MM.1S (cell line): ENCODE data around the gene UST.

Experiments used
- DNase-seq: peaks from one replicate; pipeline ENCODE4 v3.0.0-alpha.2; 2015
- H2AFZ ChIP-seq: fragments of 300-600 bp; sonication (generic); 2 replicates; pipeline ENCODE4 v1.6.0; 2016; ENCODE audit warnings: antibody characterized with exemption, low read length
- H3F3A ChIP-seq: fragments of 300-600 bp; sonication (generic); 2 replicates; pipeline ENCODE4 v1.6.1; 2016; ENCODE audit warnings: mild to moderate bottlenecking, antibody characterized with exemption, low read length, moderate library complexity, mixed read lengths; ENCODE audit not compliant: insufficient read depth
- H3K27ac ChIP-seq: fragments of 300-600 bp; sonication (generic); 2 replicates; pipeline ENCODE4 v1.5.1; 2016; ENCODE audit warnings: mild to moderate bottlenecking, low read length
- H3K27me3 ChIP-seq: fragments of 300-600 bp; sonication (generic); replicated peaks from 2 replicates; pipeline ENCODE4 v1.6.0; 2016; ENCODE audit warnings: low read length; ENCODE audit not compliant: insufficient read depth
- H3K36me3 ChIP-seq: fragments of 300-600 bp; sonication (generic); replicated peaks from 2 replicates; pipeline ENCODE4 v1.6.1; 2016; ENCODE audit warnings: mild to moderate bottlenecking, low read length, mixed read lengths; ENCODE audit not compliant: insufficient read depth
- H3K4me1 ChIP-seq: fragments of 300-600 bp; sonication (generic); 2 replicates; pipeline ENCODE4 v1.6.1; 2016; ENCODE audit warnings: low read length, mixed read lengths
- H3K4me2 ChIP-seq: fragments of 300-600 bp; sonication (generic); 2 replicates; pipeline ENCODE4 v1.6.0; 2016; ENCODE audit warnings: low read depth, low read length
- H3K4me3 ChIP-seq: fragments of 300-600 bp; sonication (generic); 2 replicates; pipeline ENCODE4 v1.5.1; 2016; ENCODE audit warnings: low read length, mixed read lengths
- H3K79me2 ChIP-seq: fragments of 300-600 bp; sonication (generic); 2 replicates; pipeline ENCODE4 v1.6.1; 2016; ENCODE audit warnings: mixed run types, low read length, mixed read lengths
- H3K9ac ChIP-seq: fragments of 300-600 bp; sonication (generic); 2 replicates; pipeline ENCODE4 v1.6.1; 2016; ENCODE audit warnings: low read length, mixed read lengths
- H3K9me2 ChIP-seq: fragments of 300-600 bp; sonication (generic); replicated peaks from 2 replicates; pipeline ENCODE4 v1.6.1; 2016; ENCODE audit warnings: mild to moderate bottlenecking, low read length, mixed read lengths; ENCODE audit not compliant: insufficient read depth
- H3K9me3 ChIP-seq: fragments of 300-600 bp; sonication (generic); replicated peaks from 2 replicates; pipeline ENCODE4 v1.6.1; 2016; ENCODE audit warnings: mild to moderate bottlenecking, low read length, mixed read lengths; ENCODE audit not compliant: insufficient read depth
- H4K20me1 ChIP-seq: fragments of 300-600 bp; sonication (generic); 2 replicates; pipeline ENCODE4 v1.6.1; 2016; ENCODE audit warnings: mild to moderate bottlenecking, low read length, moderate library complexity, mixed read lengths; ENCODE audit not compliant: insufficient read depth
- EZH2 ChIP-seq: fragments of 300-600 bp; sonication (generic); optimal IDR thresholded peaks from 2 replicates; pipeline ENCODE3; 2017; ENCODE audit warnings: low read depth, mild to moderate bottlenecking, antibody characterized with exemption, low read length, mixed read lengths
- EZH2phosphoT487 ChIP-seq: fragments of 300-600 bp; sonication (generic); IDR thresholded peaks from 2 replicates; pipeline ENCODE4 v1.6.1; 2018; ENCODE audit warnings: antibody characterized with exemption, low read length
- TF ChIP-seq, protein P1 (sequence below): fragments of 300-600 bp; sonication (generic); IDR thresholded peaks from 2 replicates; pipeline ENCODE4 v1.5.1; 2016; ENCODE audit warnings: antibody characterized with exemption, low read length, mixed read lengths

UST gene

GRCh38 chr6:148770408-148771211, 23.8 kb downstream of the UST start:
- Histone ChIP-seq H3K4me1 (no peaks in the 10 kb centered on the region), H2AFZ (no peak overlapping the region), H3K9me3 (no peaks in the 10 kb centered on the region), H4K20me1 (no peaks in the 10 kb centered on the region), H3K9me2 (no peaks in the 10 kb centered on the region), H3K27ac (no peak overlapping the region), H3K4me3 (no peak overlapping the region), H3K27me3 (no peaks in the 10 kb centered on the region), H3K79me2 (no peaks in the 10 kb centered on the region), H3K36me3 (no peaks in the 10 kb centered on the region), H3K4me2 (no peak overlapping the region), H3F3A (no peaks in the 10 kb centered on the region), H3K9ac (no peak overlapping the region)
- TF ChIP-seq EZH2phosphoT487 (no peak), EZH2 (no peak)
- TF ChIP-seq, protein P1, sequence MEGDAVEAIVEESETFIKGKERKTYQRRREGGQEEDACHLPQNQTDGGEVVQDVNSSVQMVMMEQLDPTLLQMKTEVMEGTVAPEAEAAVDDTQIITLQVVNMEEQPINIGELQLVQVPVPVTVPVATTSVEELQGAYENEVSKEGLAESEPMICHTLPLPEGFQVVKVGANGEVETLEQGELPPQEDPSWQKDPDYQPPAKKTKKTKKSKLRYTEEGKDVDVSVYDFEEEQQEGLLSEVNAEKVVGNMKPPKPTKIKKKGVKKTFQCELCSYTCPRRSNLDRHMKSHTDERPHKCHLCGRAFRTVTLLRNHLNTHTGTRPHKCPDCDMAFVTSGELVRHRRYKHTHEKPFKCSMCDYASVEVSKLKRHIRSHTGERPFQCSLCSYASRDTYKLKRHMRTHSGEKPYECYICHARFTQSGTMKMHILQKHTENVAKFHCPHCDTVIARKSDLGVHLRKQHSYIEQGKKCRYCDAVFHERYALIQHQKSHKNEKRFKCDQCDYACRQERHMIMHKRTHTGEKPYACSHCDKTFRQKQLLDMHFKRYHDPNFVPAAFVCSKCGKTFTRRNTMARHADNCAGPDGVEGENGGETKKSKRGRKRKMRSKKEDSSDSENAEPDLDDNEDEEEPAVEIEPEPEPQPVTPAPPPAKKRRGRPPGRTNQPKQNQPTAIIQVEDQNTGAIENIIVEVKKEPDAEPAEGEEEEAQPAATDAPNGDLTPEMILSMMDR: no peak
- no peak for DNase-seq

GRCh38 chr6:148771212-148771601, 24.4 kb downstream of the UST start:
- Histone ChIP-seq H4K20me1 (no peaks in the 10 kb centered on the region), H3K79me2 (no peaks in the 10 kb centered on the region), H3K4me2 (no peak overlapping the region), H3K4me1 (no peaks in the 10 kb centered on the region), H3K4me3 (no peak overlapping the region), H3K9me2 (no peaks in the 10 kb centered on the region), H3K36me3 (no peaks in the 10 kb centered on the region), H3F3A (no peaks in the 10 kb centered on the region), H2AFZ (no peak overlapping the region), H3K27me3 (no peaks in the 10 kb centered on the region), H3K27ac (no peak overlapping the region), H3K9me3 (no peaks in the 10 kb centered on the region), H3K9ac (no peak overlapping the region)
- no peak for DNase-seq
- TF ChIP-seq, protein P1: no peak
- TF ChIP-seq EZH2 (no peak), EZH2phosphoT487 (no peak)

DNA sequence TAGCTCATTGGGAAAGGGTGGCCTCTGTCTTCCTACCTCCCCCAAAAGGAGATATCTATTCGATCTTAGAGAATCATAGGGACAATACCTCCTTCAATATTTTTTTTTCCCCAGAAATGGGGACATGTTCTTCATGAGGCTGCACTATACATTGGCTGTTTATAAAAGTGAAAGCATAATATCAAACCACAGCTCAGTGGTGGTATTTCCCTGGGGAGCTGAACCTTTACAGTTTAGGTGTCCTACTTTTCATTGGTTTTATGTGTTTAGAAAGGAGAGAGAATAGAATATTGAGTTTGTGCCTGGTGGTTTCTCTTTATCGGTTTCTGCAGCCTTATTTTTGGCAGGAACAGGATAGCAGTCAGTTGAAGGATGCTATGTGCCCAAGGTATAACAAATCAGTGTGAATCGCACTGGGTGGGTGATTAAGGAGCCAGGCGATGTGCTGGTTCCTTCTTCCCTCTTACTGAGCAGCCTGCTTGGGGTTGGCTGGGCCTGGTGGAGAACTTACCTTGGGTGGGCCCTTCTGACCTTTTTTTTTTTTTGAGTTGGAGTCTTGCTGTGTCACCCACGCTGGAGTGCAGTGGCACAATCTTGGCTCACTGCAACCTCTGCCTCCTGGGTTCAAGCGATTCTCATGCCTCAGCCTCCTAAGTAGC, 25.2 kb downstream of the UST start:
- H3K4me2 ChIP-seq: no peak overlapping the region
- H3K9me3 ChIP-seq: no peaks in the 10 kb centered on the region
- no peaks in the 10 kb centered on the region for H3K36me3 ChIP-seq
- no peaks in the 10 kb centered on the region for H3K79me2 ChIP-seq
- H3K27me3 ChIP-seq: no peaks in the 10 kb centered on the region
- no peaks in the 10 kb centered on the region for H4K20me1 ChIP-seq
- DNase-seq: no peak
- no peak overlapping the region for H3K4me3 ChIP-seq
- TF ChIP-seq, protein P1: no peak
- no peak for TF ChIP-seq EZH2phosphoT487
- no peak for TF ChIP-seq EZH2
- no peak overlapping the region for H3K27ac ChIP-seq
- no peaks in the 10 kb centered on the region for H3K9me2 ChIP-seq
- no peak overlapping the region for H3K9ac ChIP-seq
- H2AFZ ChIP-seq: no peak overlapping the region
- no peaks in the 10 kb centered on the region for H3K4me1 ChIP-seq
- H3F3A ChIP-seq: no peaks in the 10 kb centered on the region
